ENCODE data around the gene CADM2. TPM values are rescaled to one million over a fixed set of nuclear protein-coding genes. Genes with fewer than 3 reads are reported as not detected.

The CADM2 gene
- total RNA-seq, 1 donor from 2014 or later: 4.0 TPM

GRCh38 chr3:85838921-85839320 lies 880.1 kb downstream of the CADM2 start:
- H3K9me3 Mint-ChIP-seq: no peaks in the 10 kb centered on the region
- TF ChIP-seq CTCF (conservative IDR thresholded peaks at IDR 0.05): no peak

GRCh38 chr3:85842081-85842480 lies 883.3 kb downstream of the CADM2 start:
- H3K4me1 Mint-ChIP-seq (ENCODE audit: unreplicated experiment): peaks cover 12% of the 10 kb centered on the region
- H3K4me3 Mint-ChIP-seq: no peak overlapping the region
- TF ChIP-seq CTCF (conservative IDR thresholded peaks at IDR 0.05): no peak
- no peak for DNase-seq (ENCODE audit: extremely low spot score, unreplicated experiment)
- H3K27ac Mint-ChIP-seq: no peak overlapping the region
- H3K9me3 Mint-ChIP-seq: no peaks in the 10 kb centered on the region
- H3K27me3 Mint-ChIP-seq: no peaks in the 10 kb centered on the region
- H3K36me3 Mint-ChIP-seq: no peaks in the 10 kb centered on the region

More at GRCh38 chr3:85838921-85839320, 880.1 kb downstream of the CADM2 start:
- H3K4me1 Mint-ChIP-seq (ENCODE audit: unreplicated experiment): peaks cover 12% of the 10 kb centered on the region
- H3K27ac Mint-ChIP-seq: no peak overlapping the region
- no peaks in the 10 kb centered on the region for H3K36me3 Mint-ChIP-seq
- peaks cover 3% of the 10 kb centered on the region for H3K27me3 Mint-ChIP-seq
- no peak for DNase-seq (ENCODE audit: extremely low spot score, unreplicated experiment)
- no peak overlapping the region for H3K4me3 Mint-ChIP-seq

GRCh38 chr3:85846940-85847339 lies 888.2 kb downstream of the CADM2 start:
- no peak for TF ChIP-seq CTCF (conservative IDR thresholded peaks at IDR 0.05)
- no peaks in the 10 kb centered on the region for H3K27me3 Mint-ChIP-seq
- H3K4me3 Mint-ChIP-seq: no peak overlapping the region
- no peaks in the 10 kb centered on the region for H3K36me3 Mint-ChIP-seq
- H3K4me1 Mint-ChIP-seq (ENCODE audit: unreplicated experiment): no peaks in the 10 kb centered on the region
- H3K9me3 Mint-ChIP-seq: no peaks in the 10 kb centered on the region
- H3K27ac Mint-ChIP-seq: no peak overlapping the region
- DNase-seq (ENCODE audit: extremely low spot score, unreplicated experiment): no peak

- Mint-ChIP-seq H3K4me1 (ENCODE audit: unreplicated experiment) (no peaks in the 10 kb centered on the region), H3K27ac (no peak overlapping the region), H3K4me3 (no peak overlapping the region), H3K36me3 (no peaks in the 10 kb centered on the region), H3K27me3 (no peaks in the 10 kb centered on the region), H3K9me3 (no peaks in the 10 kb centered on the region)
- DNase-seq (ENCODE audit: extremely low spot score, unreplicated experiment): no peak
- no peak for TF ChIP-seq CTCF (conservative IDR thresholded peaks at IDR 0.05)
Observed at GRCh38 chr3:85851071-85851470, 892.3 kb downstream of the CADM2 start.

- H3K36me3 Mint-ChIP-seq: no peaks in the 10 kb centered on the region
- H3K4me1 Mint-ChIP-seq (ENCODE audit: unreplicated experiment): no peaks in the 10 kb centered on the region
- no peak overlapping the region for H3K4me3 Mint-ChIP-seq
- no peak overlapping the region for H3K27ac Mint-ChIP-seq
- H3K9me3 Mint-ChIP-seq: no peaks in the 10 kb centered on the region
- DNase-seq (ENCODE audit: extremely low spot score, unreplicated experiment): no peak
- no peaks in the 10 kb centered on the region for H3K27me3 Mint-ChIP-seq
- TF ChIP-seq CTCF (conservative IDR thresholded peaks at IDR 0.05): no peak
Observed at GRCh38 chr3:85853805-85854204, 895.0 kb downstream of the CADM2 start.

GRCh38 chr3:85862893-85863455 lies 904.2 kb downstream of the CADM2 start:
- Mint-ChIP-seq H3K27ac (no peak overlapping the region), H3K9me3 (no peaks in the 10 kb centered on the region), H3K27me3 (no peaks in the 10 kb centered on the region), H3K4me1 (ENCODE audit: unreplicated experiment) (no peaks in the 10 kb centered on the region), H3K4me3 (no peak overlapping the region), H3K36me3 (no peaks in the 10 kb centered on the region)
- no peak for DNase-seq (ENCODE audit: extremely low spot score, unreplicated experiment)
- TF ChIP-seq CTCF (conservative IDR thresholded peaks at IDR 0.05): no peak
